Suprapubic skin (tissue), 4 donors: ENCODE measurements around the gene CRY2. TPM values are rescaled to one million over a fixed set of nuclear protein-coding genes. Genes with fewer than 3 reads are reported as not detected.
A peak's percentile ranks its signal among the peaks of the same experiment; 100 is the strongest.

Experiments
- DNase-seq, 2 donors: peaks; one replicate each; pipeline ENCODE4 v3.0.0-alpha.2; 2019; ENCODE audit warnings: low spot score in 2 of 2
- H3K27ac ChIP-seq: fragments of 200-600 bp; sonication (generic); one replicate; pipeline ENCODE4 v1.5.1; 2019
- H3K27me3 ChIP-seq: fragments of 200-600 bp; sonication (generic); one replicate; pipeline ENCODE4 v1.5.1; 2019
- H3K36me3 ChIP-seq: fragments of 200-600 bp; sonication (generic); one replicate; pipeline ENCODE4 v1.5.1; 2019
- H3K4me1 ChIP-seq: fragments of 200-600 bp; sonication (generic); one replicate; pipeline ENCODE4 v1.5.1; 2019
- H3K4me3 ChIP-seq: fragments of 200-600 bp; sonication (generic); one replicate; pipeline ENCODE4 v1.5.1; 2019; ENCODE audit warnings: mild to moderate bottlenecking
- H3K9me3 ChIP-seq: fragments of 200-600 bp; sonication (generic); one replicate; pipeline ENCODE4 v1.5.1; 2019
- EP300 ChIP-seq: sonication (generic); formaldehyde crosslinking; IDR thresholded peaks from one replicate; pipeline ENCODE4 v1.6.1; 2017; ENCODE audit warnings: antibody characterized with exemption
- POLR2A ChIP-seq, 2 donors: fragments of 450-650 bp; IDR thresholded peaks; one replicate each; pipeline ENCODE4 v1.6.1; 2017; ENCODE audit warnings: antibody characterized with exemption in 2 of 2, mild to moderate bottlenecking in 2 of 2, moderate library complexity in 2 of 2
- POLR2AphosphoS5 ChIP-seq, 3 donors: sonication (generic); formaldehyde crosslinking; IDR thresholded peaks; one replicate each; pipeline ENCODE4 v1.6.1; 2017; ENCODE audit warnings: antibody characterized with exemption in 3 of 3
- WGBS: methylation state at CpG from one replicate; pipeline ENCODE4 v1.1.5; 2018; 5-methylcytosine and 5-hydroxymethylcytosine counted together
- total RNA-seq, 4 donors: library from RNA; depleted of rRNA; stranded (reverse); fragments of >200 nt; gene quantifications; one replicate each; pipeline ENCODE4 v1.1.0, GENCODE V29; 2016
- TF ChIP-seq, protein P1 (sequence below), 2 donors: fragments of 200-600 bp in 1 of 2; fragments of 450-650 bp in 1 of 2; sonication (generic) in 1 of 2; IDR thresholded peaks; one replicate each; pipeline ENCODE4 v1.5.1; 2016 to 2019; ENCODE audit warnings: antibody characterized with exemption in 2 of 2, mild to moderate bottlenecking in 1 of 2, moderate library complexity in 1 of 2

CRY2 gene
- total RNA-seq, 4 donors from 2014 or later: 86.1 to 141 (median 93.4) TPM

DNA sequence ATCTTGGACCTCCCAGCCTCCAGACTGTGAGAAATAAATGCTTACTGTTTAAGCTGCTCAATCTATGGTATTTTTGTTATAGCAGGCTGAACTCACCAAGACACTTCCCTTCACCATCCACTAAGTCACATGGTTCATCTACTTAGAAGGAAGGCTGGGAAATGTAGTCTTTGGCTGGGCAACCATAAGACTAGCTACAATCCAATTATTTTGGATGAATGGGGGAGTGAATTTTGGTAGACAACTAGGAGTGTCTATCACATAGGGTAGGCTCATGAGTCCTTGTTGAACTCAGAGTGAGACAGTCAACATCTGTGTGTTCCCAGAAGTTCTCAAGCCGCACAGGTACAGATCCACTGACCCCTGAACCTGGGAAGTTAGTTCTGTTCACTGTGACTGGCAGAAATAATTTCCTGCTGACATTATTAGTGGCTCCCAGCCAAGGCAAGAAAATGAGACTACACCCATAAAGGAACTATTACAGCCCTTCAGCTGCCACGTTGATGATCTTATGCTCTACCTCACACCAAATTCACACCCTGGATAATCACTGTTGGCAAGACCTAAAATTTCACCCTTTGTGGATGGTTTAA lies 45.5 kb upstream of the CRY2 start:
- Histone ChIP-seq H3K4me3 (no peak overlapping the region), H3K36me3 (no peaks in the 10 kb centered on the region), H3K27me3 (no peaks in the 10 kb centered on the region), H3K27ac (no peak overlapping the region), H3K9me3 (no peaks in the 10 kb centered on the region), H3K4me1 (peaks cover 30% of the 10 kb centered on the region)
- 57% methylated on average over 2 of the region's 2 CpGs for WGBS
- DNase-seq: peak in 1 of 2 donors; percentile 37
- TF ChIP-seq, protein P1, sequence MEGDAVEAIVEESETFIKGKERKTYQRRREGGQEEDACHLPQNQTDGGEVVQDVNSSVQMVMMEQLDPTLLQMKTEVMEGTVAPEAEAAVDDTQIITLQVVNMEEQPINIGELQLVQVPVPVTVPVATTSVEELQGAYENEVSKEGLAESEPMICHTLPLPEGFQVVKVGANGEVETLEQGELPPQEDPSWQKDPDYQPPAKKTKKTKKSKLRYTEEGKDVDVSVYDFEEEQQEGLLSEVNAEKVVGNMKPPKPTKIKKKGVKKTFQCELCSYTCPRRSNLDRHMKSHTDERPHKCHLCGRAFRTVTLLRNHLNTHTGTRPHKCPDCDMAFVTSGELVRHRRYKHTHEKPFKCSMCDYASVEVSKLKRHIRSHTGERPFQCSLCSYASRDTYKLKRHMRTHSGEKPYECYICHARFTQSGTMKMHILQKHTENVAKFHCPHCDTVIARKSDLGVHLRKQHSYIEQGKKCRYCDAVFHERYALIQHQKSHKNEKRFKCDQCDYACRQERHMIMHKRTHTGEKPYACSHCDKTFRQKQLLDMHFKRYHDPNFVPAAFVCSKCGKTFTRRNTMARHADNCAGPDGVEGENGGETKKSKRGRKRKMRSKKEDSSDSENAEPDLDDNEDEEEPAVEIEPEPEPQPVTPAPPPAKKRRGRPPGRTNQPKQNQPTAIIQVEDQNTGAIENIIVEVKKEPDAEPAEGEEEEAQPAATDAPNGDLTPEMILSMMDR (IDR thresholded peaks at IDR 0.05): no peak
- TF ChIP-seq POLR2A (IDR thresholded peaks at IDR 0.05) (no peak), EP300 (no peak), POLR2AphosphoS5 (IDR thresholded peaks at IDR 0.05) (no peak)

DNA sequence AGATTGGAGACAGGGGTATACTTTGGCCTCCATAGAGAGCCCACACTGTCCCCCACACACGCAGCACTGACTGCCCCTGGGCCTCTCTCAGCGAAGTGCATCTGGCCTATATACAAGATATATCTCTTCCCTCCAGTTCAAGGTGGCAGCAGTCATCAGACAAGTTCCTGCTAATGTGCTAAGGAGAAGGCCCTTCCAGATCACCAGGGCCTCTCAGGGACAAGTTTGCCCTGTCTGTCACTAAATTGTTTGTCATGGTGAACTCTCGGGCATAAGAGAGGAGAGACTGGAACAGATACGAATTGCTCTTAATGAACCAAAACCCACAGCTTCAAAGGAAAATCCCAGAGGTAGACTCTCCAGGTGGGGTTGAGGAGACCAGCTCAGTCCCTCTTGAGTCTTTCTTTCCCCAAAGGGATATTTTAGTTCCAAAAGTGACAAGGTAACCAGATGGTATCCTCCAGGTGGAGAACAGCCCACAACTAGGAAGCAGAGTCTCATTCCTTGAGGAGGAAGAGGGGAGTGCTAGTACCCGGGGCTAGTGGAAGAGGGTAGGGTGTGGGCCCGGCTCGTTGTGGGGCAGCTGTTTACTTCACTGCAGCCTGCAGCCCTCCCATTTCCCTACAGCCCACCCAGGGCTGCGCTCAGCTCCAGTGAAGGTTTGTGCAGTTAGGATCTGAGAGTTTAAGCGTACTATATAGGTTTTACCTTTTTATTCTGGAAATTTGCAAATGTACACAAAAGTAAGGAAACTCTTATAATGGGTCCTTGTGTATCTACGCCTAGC lies 44.6 kb upstream of the CRY2 start:
- no peaks in the 10 kb centered on the region for H3K27me3 ChIP-seq
- peak in 1 of 2 donors; percentile 56 for DNase-seq
- no peak overlapping the region for H3K4me3 ChIP-seq
- no peak for TF ChIP-seq POLR2AphosphoS5 (IDR thresholded peaks at IDR 0.05)
- TF ChIP-seq EP300: no peak
- TF ChIP-seq, protein P1 (IDR thresholded peaks at IDR 0.05): no peak
- no peak for TF ChIP-seq POLR2A (IDR thresholded peaks at IDR 0.05)
- 91% methylated on average over 9 of the region's 10 CpGs for WGBS
- no peaks in the 10 kb centered on the region for H3K9me3 ChIP-seq
- H3K36me3 ChIP-seq: no peaks in the 10 kb centered on the region
- no peak overlapping the region for H3K27ac ChIP-seq
- H3K4me1 ChIP-seq: peaks cover 39% of the 10 kb centered on the region

- H3K27me3 ChIP-seq: no peaks in the 10 kb centered on the region
- DNase-seq: peak; percentile 90 to 92
- TF ChIP-seq, protein P1 (IDR thresholded peaks at IDR 0.05): no peak
- no peak for TF ChIP-seq EP300
- TF ChIP-seq POLR2A (IDR thresholded peaks at IDR 0.05): peak in 1 of 2 donors; percentile 30
- peak in 1 of 3 donors; percentile 12 for TF ChIP-seq POLR2AphosphoS5 (IDR thresholded peaks at IDR 0.05)
- peaks cover 46% of the 10 kb centered on the region for H3K4me1 ChIP-seq
- H3K36me3 ChIP-seq: peaks cover 8% of the 10 kb centered on the region
- H3K27ac ChIP-seq: peak overlapping the region; percentile 80
- WGBS: 3% methylated on average over 22 of the region's 70 CpGs
- peak overlapping the region; percentile 91 for H3K4me3 ChIP-seq
- no peaks in the 10 kb centered on the region for H3K9me3 ChIP-seq
Measured at GRCh38 chr11:45803971-45804760, 43.1 kb upstream of the CRY2 start.

GRCh38 chr11:45804761-45805304 lies 42.4 kb upstream of the CRY2 start, which contains the start of gene SLC35C1:
Gene SLC35C1 (plus strand): TSS chr11:45805149. CDS start chr11:45805802, 653 bp downstream.
- TF ChIP-seq POLR2A (IDR thresholded peaks at IDR 0.05) (peak in 1 of 2 donors; percentile 77), EP300 (no peak)
- H3K27ac ChIP-seq: peak within 1 kb of the TSS; percentile 80
- H3K36me3 ChIP-seq: peaks cover 11% of the 10 kb centered on the region
- H3K4me1 ChIP-seq: peaks cover 46% of the 10 kb centered on the region
- DNase-seq: peak; percentile 98
- H3K4me3 ChIP-seq: peak within 1 kb of the TSS; percentile 91
- no peaks in the 10 kb centered on the region for H3K9me3 ChIP-seq
- under 1% methylated on average over 23 of the region's 49 CpGs for WGBS
- no peaks in the 10 kb centered on the region for H3K27me3 ChIP-seq

- TF ChIP-seq, protein P1 (IDR thresholded peaks at IDR 0.05): no peak
- TF ChIP-seq EP300: no peak
- no peak for TF ChIP-seq POLR2A (IDR thresholded peaks at IDR 0.05)
- TF ChIP-seq POLR2AphosphoS5 (IDR thresholded peaks at IDR 0.05): no peak
- H3K9me3 ChIP-seq: no peaks in the 10 kb centered on the region
- H3K27ac ChIP-seq: peak overlapping the region; percentile 80
- peaks cover 15% of the 10 kb centered on the region for H3K36me3 ChIP-seq
- H3K4me3 ChIP-seq: peak overlapping the region; percentile 91
- 10% methylated on average over 21 of the region's 29 CpGs for WGBS
- peak; percentile 75 to 80 for DNase-seq
- peaks cover 46% of the 10 kb centered on the region for H3K4me1 ChIP-seq
- no peaks in the 10 kb centered on the region for H3K27me3 ChIP-seq
Measured at GRCh38 chr11:45805305-45806071, 41.8 kb upstream of the CRY2 start.
